ENCODE data around the gene GALNT9.

GRCh38 chr12:132367852-132368251, 38.5 kb upstream of the GALNT9 start:
- TF ChIP-seq EZH2 (IDR thresholded peaks at IDR 0.05; ENCODE audit: insufficient read depth, poor library complexity, severe bottlenecking) (no peak), EZH2phosphoT487 (IDR thresholded peaks at IDR 0.05; ENCODE audit: insufficient read depth, low read depth) (no peak)
